A549 (cell line): ENCODE measurements around the gene FAM156A. TPM values are rescaled to one million over a fixed set of nuclear protein-coding genes. Genes with fewer than 3 reads are reported as not detected.

Experiments
- ATAC-seq, 2 experiments: fragments of 200-7000 bp in 1 of 2; fragments of >200 bp in 1 of 2; cut with Nextera tagmentation in 1 of 2; cut with Tn5 transposase in 1 of 2; 3 replicates each; pipeline versions ENCODE4 v1.8.0 to v1.9.1; 2018 to 2020; ENCODE audit warnings: mild to moderate bottlenecking in 1 of 2, moderate library complexity in 1 of 2
- CTCF ChIA-PET: fragments of 300-600 bp; sonication (Branson Sonifier 250); formaldehyde crosslinking; extraction: SDS; loops from one replicate; lab custom pipeline; 2021; ENCODE audit warnings: antibody characterized with exemption, inconsistent platforms; lab: Yijun Ruan, JAX
- POLR2A ChIA-PET: fragments of 350-600 bp; formaldehyde crosslinking; extraction: SDS; loops from one replicate; lab custom pipeline; 2021; ENCODE audit warnings: antibody characterized with exemption, inconsistent platforms; lab: Yijun Ruan, JAX
- DNase-seq, 2 experiments: peaks; one replicate each; pipeline versions ENCODE4 v3.0.0 to v3.0.0-alpha.2; 2011 to 2016; ENCODE audit warnings: low read depth in 1 of 2, low spot score in 1 of 2
- FAIRE-seq: peaks from 2 replicates; lab custom pipeline; 2011; peaks lifted over from hg19 to GRCh38; lab: Jason Lieb, UNC
- H3K27ac ChIP-seq, 2 experiments: fragments of >200 bp; sonication (Bioruptor Twin); formaldehyde crosslinking; 3 replicates each; pipeline ENCODE4 v1.5.1; 2016 to 2017
- H3K4me1 ChIP-seq: fragments of >200 bp; sonication (Bioruptor Twin); formaldehyde crosslinking; 3 replicates; pipeline ENCODE4 v1.6.1; 2016
- H3K4me2 ChIP-seq: fragments of >200 bp; sonication (Bioruptor Twin); formaldehyde crosslinking; 3 replicates; pipeline ENCODE4 v1.6.1; 2016
- H3K4me3 ChIP-seq: fragments of >200 bp; sonication (Bioruptor Twin); formaldehyde crosslinking; 3 replicates; pipeline ENCODE4 v1.5.1; 2016
- H3K9me3 ChIP-seq: fragments of >200 bp; sonication (Bioruptor Twin); formaldehyde crosslinking; 3 replicates; pipeline ENCODE4 v1.6.1; 2016
- CBX2 ChIP-seq: fragments of 200-600 bp; sonication (generic); IDR thresholded peaks from 2 replicates; pipeline ENCODE4 v1.6.1; 2016; ENCODE audit warnings: low read depth, mild to moderate bottlenecking, borderline replicate concordance
- CHD2 ChIP-seq: fragments of 150-350 bp; IDR thresholded peaks from 2 replicates; pipeline ENCODE4 v1.6.1; 2014; ENCODE audit warnings: low read length; ENCODE audit not compliant: partially characterized antibody
- EHF ChIP-seq: fragments of 250-450 bp; sonication (Bioruptor Pico); IDR thresholded peaks from 2 replicates; pipeline ENCODE4 v1.5.0; 2020; ENCODE audit warnings: mild to moderate bottlenecking
- EP300 ChIP-seq, 2 experiments: fragments of >200 bp; sonication (Bioruptor Twin); formaldehyde crosslinking; IDR thresholded peaks; 2 replicates in 1 of 2; 3 replicates in 1 of 2; pipeline ENCODE4 v1.6.1; 2016 to 2017
- ESRRA ChIP-seq: fragments of 150-350 bp; IDR thresholded peaks from 2 replicates; pipeline ENCODE4 v1.6.1; 2014; ENCODE audit warnings: mild to moderate bottlenecking, low read length, borderline replicate concordance
- FOSB ChIP-seq: fragments of 250-450 bp; sonication (Bioruptor Pico); IDR thresholded peaks from 2 replicates; pipeline ENCODE4 v1.5.0; 2020; ENCODE audit warnings: mild to moderate bottlenecking, moderate library complexity
- FOSL2 ChIP-seq, 2 experiments: fragments of 450-650 bp in 1 of 2; fragments of >200 bp in 1 of 2; sonication (Bioruptor Twin) in 1 of 2; formaldehyde crosslinking; IDR thresholded peaks; 2 replicates each; pipeline versions ENCODE4 v1.5.0 to v1.6.1; 2016 to 2020; ENCODE audit warnings: mild to moderate bottlenecking in 1 of 2, moderate library complexity in 1 of 2
- HEYL ChIP-seq: fragments of 250-450 bp; sonication (Bioruptor Pico); IDR thresholded peaks from 2 replicates; pipeline ENCODE4 v1.8.0; 2021; ENCODE audit warnings: mild to moderate bottlenecking, moderate library complexity
- JUN ChIP-seq, 2 experiments: fragments of >200 bp; sonication (Bioruptor Twin); formaldehyde crosslinking; IDR thresholded peaks; 2 replicates in 1 of 2; 3 replicates in 1 of 2; pipeline ENCODE4 v1.6.1; 2016 to 2017
- KDM5A ChIP-seq: fragments of 200-600 bp; sonication (generic); IDR thresholded peaks from 2 replicates; pipeline ENCODE4 v1.6.1; 2016; ENCODE audit warnings: antibody characterized with exemption, mild to moderate bottlenecking
- NPAS2 ChIP-seq: fragments of 250-450 bp; sonication (Bioruptor Pico); IDR thresholded peaks from 2 replicates; pipeline ENCODE4 v1.8.0; 2022; ENCODE audit warnings: mild to moderate bottlenecking, moderate library complexity, borderline replicate concordance
- NR3C1 ChIP-seq: fragments of >200 bp; sonication (Bioruptor Twin); formaldehyde crosslinking; IDR thresholded peaks from 3 replicates; pipeline ENCODE4 v1.6.1; 2017
- POLR2AphosphoS2 ChIP-seq: conservative IDR thresholded peaks from 2 replicates; pipeline ENCODE4 v1.6.1; 2012; ENCODE audit warnings: low read length, improper control_type of control experiment, inconsistent platforms
- ZNF302 ChIP-seq: fragments of 250-450 bp; sonication (Bioruptor Pico); IDR thresholded peaks from 2 replicates; pipeline ENCODE4 v1.9.0; 2021; ENCODE audit warnings: inconsistent platforms, mild to moderate bottlenecking, moderate library complexity
- WGBS: methylation state at CpG from one replicate; pipeline ENCODE4 v1.1.6; 2017; ENCODE audit errors: missing lambda C conversion rate; 5-methylcytosine and 5-hydroxymethylcytosine counted together
- polyA plus RNA-seq, 4 experiments: library from polyadenylated mRNA; depleted of rRNA in 3 of 4; stranded (reverse); fragments of >200 nt; fragmentation: RNase III in 1 of 4; extraction: RNeasy Plus Mini Kit Qiagen cat#74134 plus additional on column Dnase treatment in 1 of 4; gene quantifications; 2 replicates in 3 of 4; 3 replicates in 1 of 4; pipeline ENCODE4 v1.2.3, GENCODE V29; 2011 to 2017
- TF ChIP-seq, protein P1 (sequence below): fragments of 150-350 bp; IDR thresholded peaks from 2 replicates; pipeline ENCODE4 v1.6.1; 2014; ENCODE audit warnings: low read depth, mild to moderate bottlenecking, low read length
- TF ChIP-seq, protein P2 (sequence below): fragments of 200-600 bp; sonication (generic); IDR thresholded peaks from 2 replicates; pipeline ENCODE4 v1.6.1; 2016; ENCODE audit warnings: antibody characterized with exemption, mild to moderate bottlenecking, moderate library complexity
- TF ChIP-seq, protein P3 (sequence below): fragments of >200 bp; sonication (Bioruptor Twin); formaldehyde crosslinking; IDR thresholded peaks from 3 replicates; pipeline ENCODE4 v1.5.1; 2016
- TF ChIP-seq, protein P4 (sequence below): IDR thresholded peaks from 2 replicates; pipeline ENCODE4 v1.6.1; 2012

FAM156A gene
- polyA plus RNA-seq, 2 of the 4 experiments (the other 2 are of a cell fraction), result 20.1 to 22.6 TPM

DNA sequence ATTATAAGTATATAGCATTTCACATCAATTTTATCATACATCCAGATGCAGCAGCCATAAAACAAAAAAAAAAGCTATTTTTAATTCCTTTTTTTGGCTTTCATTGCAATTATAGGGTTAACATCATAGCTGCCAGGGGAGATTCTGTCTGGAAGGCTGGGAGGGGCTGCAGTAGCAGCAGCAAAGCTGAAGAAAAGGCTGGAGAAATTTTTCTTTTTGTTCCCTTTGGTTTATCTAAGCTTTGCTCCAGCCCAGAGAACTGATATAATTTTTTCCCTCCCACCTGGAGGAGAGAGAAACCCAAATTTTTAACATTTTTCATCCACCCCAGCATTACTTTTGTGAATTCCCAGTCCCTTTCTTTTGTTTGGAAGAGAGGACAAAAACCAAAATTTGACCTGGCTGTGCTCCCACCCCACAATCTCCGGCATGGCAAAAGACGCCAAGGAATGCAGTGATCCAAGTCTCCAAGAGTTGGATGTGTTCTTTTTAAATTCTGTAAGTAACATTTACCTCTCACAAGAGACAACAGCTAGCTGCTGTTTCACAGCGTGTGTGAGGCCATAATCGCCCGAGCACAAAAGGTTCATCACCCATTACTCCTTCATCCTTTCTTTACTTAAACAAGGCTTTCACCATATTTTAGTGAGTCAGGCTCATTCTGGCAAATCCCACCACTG, 25.1 kb upstream of the FAM156A start:
- ChIA-PET CTCF (interaction anchor here (3.1 kb wide), 1 partner anchor 12 kb away, joined by 10 read pairs; no protein-coding TSS in a partner anchor), POLR2A (no interaction called here)
- no peak for FAIRE-seq
- no peak for ATAC-seq
- no peak overlapping the region for H3K27ac ChIP-seq
- no peak for DNase-seq
- no peaks in the 10 kb centered on the region for H3K9me3 ChIP-seq
- no peak overlapping the region for H3K4me2 ChIP-seq
- H3K4me1 ChIP-seq, result peaks cover 21% of the 10 kb centered on the region
- WGBS, result 88% methylated on average over 5 of the region's 5 CpGs
- no peak overlapping the region for H3K4me3 ChIP-seq
- TF ChIP-seq, protein P1, sequence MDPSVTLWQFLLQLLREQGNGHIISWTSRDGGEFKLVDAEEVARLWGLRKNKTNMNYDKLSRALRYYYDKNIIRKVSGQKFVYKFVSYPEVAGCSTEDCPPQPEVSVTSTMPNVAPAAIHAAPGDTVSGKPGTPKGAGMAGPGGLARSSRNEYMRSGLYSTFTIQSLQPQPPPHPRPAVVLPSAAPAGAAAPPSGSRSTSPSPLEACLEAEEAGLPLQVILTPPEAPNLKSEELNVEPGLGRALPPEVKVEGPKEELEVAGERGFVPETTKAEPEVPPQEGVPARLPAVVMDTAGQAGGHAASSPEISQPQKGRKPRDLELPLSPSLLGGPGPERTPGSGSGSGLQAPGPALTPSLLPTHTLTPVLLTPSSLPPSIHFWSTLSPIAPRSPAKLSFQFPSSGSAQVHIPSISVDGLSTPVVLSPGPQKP, result no peak
- TF ChIP-seq EHF (CRISPR knock-in tag), result no peak
- no peak for TF ChIP-seq NPAS2 (CRISPR knock-in tag)
- no peak for TF ChIP-seq ESRRA
- TF ChIP-seq, all 56 proteins: peak for 0

DNA sequence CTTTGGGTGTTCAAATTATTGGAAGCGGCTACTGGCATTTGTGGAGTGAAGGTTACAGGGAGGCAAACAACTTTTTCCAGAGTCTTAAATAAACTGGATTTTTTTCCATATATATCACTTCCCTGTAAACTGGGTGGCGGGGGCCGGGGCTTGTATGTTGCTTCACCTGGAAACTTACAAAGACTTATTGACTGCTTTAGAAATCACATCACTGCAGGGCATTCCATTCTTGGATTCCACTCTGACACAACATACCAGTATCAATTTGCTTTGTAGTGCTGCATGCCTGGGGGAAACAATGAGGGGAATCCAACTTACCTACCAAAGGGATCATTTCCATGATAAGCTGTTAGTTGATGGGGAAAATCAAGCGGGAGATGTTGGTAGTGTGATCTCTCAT, 21.7 kb upstream of the FAM156A start:
- Histone ChIP-seq H3K9me3 (no peaks in the 10 kb centered on the region), H3K27ac (peak overlapping the region; percentile 76 to 85), H3K4me2 (peak overlapping the region; percentile 63)
- POLR2A ChIA-PET, result no interaction called here
- FAIRE-seq (no peak), ATAC-seq (peak in 1 of 2 experiments; percentile 21; a peak in 2 of 6 replicates)
- 92% methylated on average over 4 of the region's 4 CpGs for WGBS
- TF ChIP-seq EP300 (IDR thresholded peaks at IDR 0.05) (no peak), JUN (IDR thresholded peaks at IDR 0.05) (no peak), ZNF302 (CRISPR knock-in tag) (no peak), FOSL2 (IDR thresholded peaks at IDR 0.05) (no peak), FOSL2 (CRISPR knock-in tag; IDR thresholded peaks at IDR 0.05) (no peak), CBX2 (no peak), FOSB (CRISPR knock-in tag) (no peak), POLR2AphosphoS2 (no peak), KDM5A (no peak), CHD2 (no peak), NR3C1 (no peak), HEYL (CRISPR knock-in tag) (no peak)
- TF ChIP-seq, protein P1, result no peak
- TF ChIP-seq, protein P2, sequence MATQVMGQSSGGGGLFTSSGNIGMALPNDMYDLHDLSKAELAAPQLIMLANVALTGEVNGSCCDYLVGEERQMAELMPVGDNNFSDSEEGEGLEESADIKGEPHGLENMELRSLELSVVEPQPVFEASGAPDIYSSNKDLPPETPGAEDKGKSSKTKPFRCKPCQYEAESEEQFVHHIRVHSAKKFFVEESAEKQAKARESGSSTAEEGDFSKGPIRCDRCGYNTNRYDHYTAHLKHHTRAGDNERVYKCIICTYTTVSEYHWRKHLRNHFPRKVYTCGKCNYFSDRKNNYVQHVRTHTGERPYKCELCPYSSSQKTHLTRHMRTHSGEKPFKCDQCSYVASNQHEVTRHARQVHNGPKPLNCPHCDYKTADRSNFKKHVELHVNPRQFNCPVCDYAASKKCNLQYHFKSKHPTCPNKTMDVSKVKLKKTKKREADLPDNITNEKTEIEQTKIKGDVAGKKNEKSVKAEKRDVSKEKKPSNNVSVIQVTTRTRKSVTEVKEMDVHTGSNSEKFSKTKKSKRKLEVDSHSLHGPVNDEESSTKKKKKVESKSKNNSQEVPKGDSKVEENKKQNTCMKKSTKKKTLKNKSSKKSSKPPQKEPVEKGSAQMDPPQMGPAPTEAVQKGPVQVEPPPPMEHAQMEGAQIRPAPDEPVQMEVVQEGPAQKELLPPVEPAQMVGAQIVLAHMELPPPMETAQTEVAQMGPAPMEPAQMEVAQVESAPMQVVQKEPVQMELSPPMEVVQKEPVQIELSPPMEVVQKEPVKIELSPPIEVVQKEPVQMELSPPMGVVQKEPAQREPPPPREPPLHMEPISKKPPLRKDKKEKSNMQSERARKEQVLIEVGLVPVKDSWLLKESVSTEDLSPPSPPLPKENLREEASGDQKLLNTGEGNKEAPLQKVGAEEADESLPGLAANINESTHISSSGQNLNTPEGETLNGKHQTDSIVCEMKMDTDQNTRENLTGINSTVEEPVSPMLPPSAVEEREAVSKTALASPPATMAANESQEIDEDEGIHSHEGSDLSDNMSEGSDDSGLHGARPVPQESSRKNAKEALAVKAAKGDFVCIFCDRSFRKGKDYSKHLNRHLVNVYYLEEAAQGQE, result no peak
- TF ChIP-seq, protein P3, sequence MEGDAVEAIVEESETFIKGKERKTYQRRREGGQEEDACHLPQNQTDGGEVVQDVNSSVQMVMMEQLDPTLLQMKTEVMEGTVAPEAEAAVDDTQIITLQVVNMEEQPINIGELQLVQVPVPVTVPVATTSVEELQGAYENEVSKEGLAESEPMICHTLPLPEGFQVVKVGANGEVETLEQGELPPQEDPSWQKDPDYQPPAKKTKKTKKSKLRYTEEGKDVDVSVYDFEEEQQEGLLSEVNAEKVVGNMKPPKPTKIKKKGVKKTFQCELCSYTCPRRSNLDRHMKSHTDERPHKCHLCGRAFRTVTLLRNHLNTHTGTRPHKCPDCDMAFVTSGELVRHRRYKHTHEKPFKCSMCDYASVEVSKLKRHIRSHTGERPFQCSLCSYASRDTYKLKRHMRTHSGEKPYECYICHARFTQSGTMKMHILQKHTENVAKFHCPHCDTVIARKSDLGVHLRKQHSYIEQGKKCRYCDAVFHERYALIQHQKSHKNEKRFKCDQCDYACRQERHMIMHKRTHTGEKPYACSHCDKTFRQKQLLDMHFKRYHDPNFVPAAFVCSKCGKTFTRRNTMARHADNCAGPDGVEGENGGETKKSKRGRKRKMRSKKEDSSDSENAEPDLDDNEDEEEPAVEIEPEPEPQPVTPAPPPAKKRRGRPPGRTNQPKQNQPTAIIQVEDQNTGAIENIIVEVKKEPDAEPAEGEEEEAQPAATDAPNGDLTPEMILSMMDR, result no peak
- TF ChIP-seq, protein P4, sequence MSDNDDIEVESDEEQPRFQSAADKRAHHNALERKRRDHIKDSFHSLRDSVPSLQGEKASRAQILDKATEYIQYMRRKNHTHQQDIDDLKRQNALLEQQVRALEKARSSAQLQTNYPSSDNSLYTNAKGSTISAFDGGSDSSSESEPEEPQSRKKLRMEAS, result no peak
- TF ChIP-seq, all 56 proteins: peak for 0
- CTCF ChIA-PET, result interaction anchor here (0.5 kb wide), 1 partner anchor 11 kb away, joined by 3 read pairs; no protein-coding TSS in a partner anchor
- DNase-seq, result no peak
- no peak overlapping the region for H3K4me3 ChIP-seq
- H3K4me1 ChIP-seq, result peaks cover 21% of the 10 kb centered on the region
